HG03108 (cell line): ENCODE data around the gene CACNA1H.

ENCODE experiments used
- ATAC-seq: cut with Tn5 transposase; IDR thresholded peaks from one replicate; pipeline ENCODE4 v1.9.1; 2021; ENCODE audit warnings: moderate library complexity; ENCODE audit not compliant: unreplicated experiment

Gene CACNA1H

DNA sequence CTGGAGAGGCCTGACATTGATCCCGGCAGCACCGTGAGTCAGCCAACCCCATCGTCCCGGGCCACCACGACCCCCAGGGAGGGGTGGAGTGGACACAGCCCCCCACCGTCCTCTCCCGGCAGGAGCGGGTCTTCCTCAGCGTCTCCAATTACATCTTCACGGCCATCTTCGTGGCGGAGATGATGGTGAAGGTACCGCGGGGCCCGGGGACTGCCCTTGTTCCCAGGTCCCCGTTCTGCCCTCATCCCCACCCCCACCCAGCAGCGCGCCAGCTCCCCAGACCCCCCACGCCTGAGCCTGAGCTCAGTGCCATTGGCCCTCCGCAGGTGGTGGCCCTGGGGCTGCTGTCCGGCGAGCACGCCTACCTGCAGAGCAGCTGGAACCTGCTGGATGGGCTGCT is 57.6 kb downstream of the CACNA1H start:
- ATAC-seq: no peak

- no peak for ATAC-seq
Observed at GRCh38 chr16:1211451-1212268, 58.8 kb downstream of the CACNA1H start.

GRCh38 chr16:1212616-1213194 is 59.8 kb downstream of the CACNA1H start:
- ATAC-seq: no peak

GRCh38 chr16:1213231-1213630 is 60.3 kb downstream of the CACNA1H start:
- no peak for ATAC-seq

DNA sequence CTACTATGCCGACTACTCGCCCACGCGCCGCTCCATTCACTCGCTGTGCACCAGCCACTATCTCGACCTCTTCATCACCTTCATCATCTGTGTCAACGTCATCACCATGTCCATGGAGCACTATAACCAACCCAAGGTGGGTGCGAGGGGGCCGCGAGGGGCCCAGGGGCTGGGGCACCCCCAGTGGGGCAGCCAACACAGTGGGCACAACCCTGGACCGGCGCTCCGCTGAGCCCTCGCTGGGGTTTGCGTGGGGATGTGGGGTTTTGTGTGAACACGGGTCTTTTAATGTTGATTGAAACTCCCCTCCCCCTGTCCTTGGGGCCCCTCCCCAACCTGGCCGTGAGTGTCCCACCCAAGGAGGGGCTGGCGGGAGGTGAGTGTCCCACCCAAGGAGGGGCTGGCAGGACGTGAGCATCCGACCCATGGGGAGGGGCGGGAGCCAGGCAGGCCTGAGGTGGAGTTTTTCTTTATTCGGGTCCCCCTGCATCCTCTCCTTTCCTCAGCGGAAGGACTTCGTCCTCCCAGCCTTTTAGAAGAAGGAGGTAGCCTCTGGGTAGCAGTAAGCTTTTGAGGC is 61.0 kb downstream of the CACNA1H start:
- ATAC-seq: no peak

GRCh38 chr16:1214719-1215118 is 61.8 kb downstream of the CACNA1H start:
- ATAC-seq: no peak

- no peak for ATAC-seq
Observed at GRCh38 chr16:1215574-1216295, 62.8 kb downstream of the CACNA1H start.

GRCh38 chr16:1216296-1216619 is 63.4 kb downstream of the CACNA1H start:
- no peak for ATAC-seq

- ATAC-seq: no peak
Observed at GRCh38 chr16:1216681-1217400, 63.9 kb downstream of the CACNA1H start.

- ATAC-seq: no peak
Observed at GRCh38 chr16:1217526-1217925, 64.6 kb downstream of the CACNA1H start.

GRCh38 chr16:1218061-1218929 is 65.4 kb downstream of the CACNA1H start:
- no peak for ATAC-seq

GRCh38 chr16:1218930-1219611 is 66.2 kb downstream of the CACNA1H start:
- no peak for ATAC-seq

GRCh38 chr16:1220098-1220728 is 67.3 kb downstream of the CACNA1H start:
- no peak for ATAC-seq

DNA sequence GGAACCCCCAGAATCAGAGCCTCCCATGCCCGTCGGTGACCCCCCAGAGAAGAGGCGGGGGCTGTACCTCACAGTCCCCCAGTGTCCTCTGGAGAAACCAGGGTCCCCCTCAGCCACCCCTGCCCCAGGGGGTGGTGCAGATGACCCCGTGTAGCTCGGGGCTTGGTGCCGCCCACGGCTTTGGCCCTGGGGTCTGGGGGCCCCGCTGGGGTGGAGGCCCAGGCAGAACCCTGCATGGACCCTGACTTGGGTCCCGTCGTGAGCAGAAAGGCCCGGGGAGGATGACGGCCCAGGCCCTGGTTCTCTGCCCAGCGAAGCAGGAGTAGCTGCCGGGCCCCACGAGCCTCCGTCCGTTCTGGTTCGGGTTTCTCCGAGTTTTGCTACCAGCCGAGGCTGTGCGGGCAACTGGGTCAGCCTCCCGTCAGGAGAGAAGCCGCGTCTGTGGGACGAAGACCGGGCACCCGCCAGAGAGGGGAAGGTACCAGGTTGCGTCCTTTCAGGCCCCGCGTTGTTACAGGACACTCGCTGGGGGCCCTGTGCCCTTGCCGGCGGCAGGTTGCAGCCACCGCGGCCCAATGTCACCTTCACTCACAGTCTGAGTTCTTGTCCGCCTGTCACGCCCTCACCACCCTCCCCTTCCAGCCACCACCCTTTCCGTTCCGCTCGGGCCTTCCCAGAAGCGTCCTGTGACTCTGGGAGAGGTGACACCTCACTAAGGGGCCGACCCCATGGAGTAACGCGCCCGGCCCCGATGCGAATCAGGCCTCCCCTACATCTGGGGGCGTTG is 68.1 kb downstream of the CACNA1H start:
- no peak for ATAC-seq

DNA sequence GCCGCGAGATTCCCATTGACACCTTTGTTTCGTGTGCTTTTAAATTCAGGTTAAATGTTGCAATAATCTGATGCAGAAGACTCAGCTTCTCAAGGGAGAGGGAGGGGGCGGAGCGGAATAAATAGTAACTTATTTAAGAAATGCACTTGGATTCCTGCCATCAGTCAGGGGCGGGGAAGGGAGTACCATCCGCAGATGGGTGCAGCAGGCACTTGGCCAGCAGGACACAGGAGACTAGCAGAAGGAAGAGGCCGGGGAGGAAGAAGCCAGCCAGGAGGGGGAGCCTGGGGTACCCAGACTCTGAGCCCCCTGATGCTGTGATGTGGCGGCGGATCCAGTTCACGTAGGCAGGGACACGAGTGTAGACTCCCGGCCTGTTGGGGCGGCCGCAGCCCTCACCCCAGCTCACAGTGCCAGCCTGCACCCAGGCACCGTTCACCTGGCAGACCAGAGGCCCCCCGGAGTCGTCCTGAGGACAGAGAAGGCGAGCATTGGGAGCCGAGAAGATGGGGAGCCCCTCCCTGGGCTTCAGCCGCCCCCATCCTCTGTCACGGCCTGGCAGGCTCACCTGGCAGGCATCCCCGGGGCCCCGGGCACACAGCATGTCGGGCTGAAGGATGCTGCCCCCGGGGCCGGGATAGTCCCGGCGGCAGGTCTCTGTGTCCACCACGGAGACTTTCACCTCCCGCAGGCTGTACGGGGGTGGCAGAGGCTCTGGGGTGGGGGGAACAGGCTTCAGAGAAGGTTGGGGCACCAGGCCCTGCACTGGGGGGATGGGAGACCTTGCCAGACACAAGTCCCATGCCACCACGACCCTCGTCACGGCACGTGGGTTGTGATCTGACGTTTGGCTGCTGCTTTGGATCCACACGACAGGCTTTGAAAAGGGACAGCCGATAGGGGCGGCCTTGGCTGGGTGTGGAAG is 69.0 kb downstream of the CACNA1H start:
- no peak for ATAC-seq

GRCh38 chr16:1222553-1223354 is 69.8 kb downstream of the CACNA1H start:
- ATAC-seq: no peak
